Measurements from ENCODE around the gene ANXA2. TPM values are rescaled to one million over a fixed set of nuclear protein-coding genes. Genes with fewer than 3 reads are reported as not detected.
"Not testable (repeated sequence)": the region's sequence is repeated elsewhere in the genome, so short reads cannot be mapped to it uniquely, and the experiment has no call there.

ANXA2 gene
- total RNA-seq, 2 experiments from 2014 or later: 382 to 422 TPM

GRCh38 chr15:60347480-60348049 is 50.2 kb downstream of the ANXA2 start:
- no peak for DNase-seq
- Mint-ChIP-seq H3K4me3 (no peak overlapping the region), H3K4me1 (peaks cover 2% of the 10 kb centered on the region), H3K9me3 (ENCODE audit: low read depth) (no peaks in the 10 kb centered on the region), H3K36me3 (peaks cover 54% of the 10 kb centered on the region), H3K27ac (no peak overlapping the region), H3K27me3 (no peaks in the 10 kb centered on the region)
- ATAC-seq: no peak
- CTCF ChIA-PET: no interaction called here

- DNase-seq (no peak), ATAC-seq (no peak)
- no peaks in the 10 kb centered on the region for H3K9me3 Mint-ChIP-seq (ENCODE audit: low read depth)
- peaks cover 46% of the 10 kb centered on the region for H3K36me3 Mint-ChIP-seq
- CTCF ChIA-PET: no interaction called here
- no peak overlapping the region for H3K4me3 Mint-ChIP-seq
- no peak overlapping the region for H3K27ac Mint-ChIP-seq
- H3K27me3 Mint-ChIP-seq: no peaks in the 10 kb centered on the region
- H3K4me1 Mint-ChIP-seq: peaks cover 2% of the 10 kb centered on the region
Observed at GRCh38 chr15:60346653-60347052, 51.1 kb downstream of the ANXA2 start.

GRCh38 chr15:60346077-60346476 is 51.7 kb downstream of the ANXA2 start:
- ATAC-seq (no peak), DNase-seq (no peak)
- no peak overlapping the region for H3K4me3 Mint-ChIP-seq
- H3K4me1 Mint-ChIP-seq: peaks cover 2% of the 10 kb centered on the region
- H3K27ac Mint-ChIP-seq: no peak overlapping the region
- H3K9me3 Mint-ChIP-seq (ENCODE audit: low read depth): no peaks in the 10 kb centered on the region
- no peaks in the 10 kb centered on the region for H3K27me3 Mint-ChIP-seq
- H3K36me3 Mint-ChIP-seq: peaks cover 42% of the 10 kb centered on the region
- CTCF ChIA-PET: no interaction called here

GRCh38 chr15:60345598-60345997 is 52.2 kb downstream of the ANXA2 start:
- peaks cover 37% of the 10 kb centered on the region for H3K36me3 Mint-ChIP-seq
- peaks cover 2% of the 10 kb centered on the region for H3K4me1 Mint-ChIP-seq
- DNase-seq (no peak), ATAC-seq (no peak)
- CTCF ChIA-PET: no interaction called here
- no peaks in the 10 kb centered on the region for H3K9me3 Mint-ChIP-seq (ENCODE audit: low read depth)
- no peak overlapping the region for H3K4me3 Mint-ChIP-seq
- no peaks in the 10 kb centered on the region for H3K27me3 Mint-ChIP-seq
- H3K27ac Mint-ChIP-seq: no peak overlapping the region

- H3K4me1 Mint-ChIP-seq: peaks cover 2% of the 10 kb centered on the region
- H3K27me3 Mint-ChIP-seq: no peaks in the 10 kb centered on the region
- H3K27ac Mint-ChIP-seq: no peak overlapping the region
- DNase-seq (no peak), ATAC-seq (no peak)
- H3K9me3 Mint-ChIP-seq (ENCODE audit: low read depth): no peaks in the 10 kb centered on the region
- H3K36me3 Mint-ChIP-seq: peaks cover 33% of the 10 kb centered on the region
- CTCF ChIA-PET: no interaction called here
- no peak overlapping the region for H3K4me3 Mint-ChIP-seq
Observed at GRCh38 chr15:60344987-60345386, 52.8 kb downstream of the ANXA2 start.

GRCh38 chr15:60344461-60344860 is 53.3 kb downstream of the ANXA2 start:
- CTCF ChIA-PET: interaction anchor here (0.8 to 1.3 kb wide), 2 partner anchors 18 to 150 kb away, joined by 3 read pairs; no protein-coding TSS in a partner anchor
- H3K27ac Mint-ChIP-seq: no peak overlapping the region
- no peaks in the 10 kb centered on the region for H3K27me3 Mint-ChIP-seq
- ATAC-seq (no peak), DNase-seq (no peak)
- H3K9me3 Mint-ChIP-seq (ENCODE audit: low read depth): no peaks in the 10 kb centered on the region
- peaks cover 31% of the 10 kb centered on the region for H3K36me3 Mint-ChIP-seq
- H3K4me1 Mint-ChIP-seq: peaks cover under 1% of the 10 kb centered on the region
- no peak overlapping the region for H3K4me3 Mint-ChIP-seq

- CTCF ChIA-PET: interaction anchor here (1.3 to 1.5 kb wide), 2 partner anchors 17 to 151 kb away, joined by 3 read pairs; no protein-coding TSS in a partner anchor
- no peaks in the 10 kb centered on the region for H3K4me1 Mint-ChIP-seq
- no peak for DNase-seq
- peaks cover 24% of the 10 kb centered on the region for H3K36me3 Mint-ChIP-seq
- no peak overlapping the region for H3K27ac Mint-ChIP-seq
- no peaks in the 10 kb centered on the region for H3K9me3 Mint-ChIP-seq (ENCODE audit: low read depth)
- H3K4me3 Mint-ChIP-seq: no peak overlapping the region
- no peak for ATAC-seq
- H3K27me3 Mint-ChIP-seq: no peaks in the 10 kb centered on the region
Observed at GRCh38 chr15:60343221-60343970, 54.4 kb downstream of the ANXA2 start.

- no peaks in the 10 kb centered on the region for H3K27me3 Mint-ChIP-seq
- no peaks in the 10 kb centered on the region for H3K4me1 Mint-ChIP-seq
- H3K36me3 Mint-ChIP-seq: peaks cover 3% of the 10 kb centered on the region
- no peak overlapping the region for H3K27ac Mint-ChIP-seq
- DNase-seq (no peak), ATAC-seq (no peak)
- no peaks in the 10 kb centered on the region for H3K9me3 Mint-ChIP-seq (ENCODE audit: low read depth)
- CTCF ChIA-PET: interaction anchor here (1.8 kb wide), 1 partner anchor 12 kb away, joined by 5 read pairs; no protein-coding TSS in a partner anchor
- H3K4me3 Mint-ChIP-seq: no peak overlapping the region
Observed at GRCh38 chr15:60340207-60340921, 57.4 kb downstream of the ANXA2 start.

- Mint-ChIP-seq H3K9me3 (ENCODE audit: low read depth) (no peaks in the 10 kb centered on the region), H3K36me3 (peaks cover 2% of the 10 kb centered on the region), H3K4me3 (no peak overlapping the region), H3K27me3 (peaks cover 9% of the 10 kb centered on the region), H3K27ac (no peak overlapping the region), H3K4me1 (no peaks in the 10 kb centered on the region)
- DNase-seq (no peak), ATAC-seq (no peak)
- CTCF ChIA-PET: no interaction called here
Observed at GRCh38 chr15:60339236-60339635, 58.5 kb downstream of the ANXA2 start.

- H3K27ac Mint-ChIP-seq: no peak overlapping the region
- no peaks in the 10 kb centered on the region for H3K4me1 Mint-ChIP-seq
- ATAC-seq: no peak
- H3K27me3 Mint-ChIP-seq: peaks cover 13% of the 10 kb centered on the region
- no peak overlapping the region for H3K4me3 Mint-ChIP-seq
- CTCF ChIA-PET: no interaction called here
- no peak for DNase-seq
- H3K36me3 Mint-ChIP-seq: peaks cover 2% of the 10 kb centered on the region
- no peaks in the 10 kb centered on the region for H3K9me3 Mint-ChIP-seq (ENCODE audit: low read depth)
Observed at GRCh38 chr15:60338810-60339209, 59.0 kb downstream of the ANXA2 start.

GRCh38 chr15:60337076-60337475 is 60.7 kb downstream of the ANXA2 start:
- H3K36me3 Mint-ChIP-seq: no peaks in the 10 kb centered on the region
- no peaks in the 10 kb centered on the region for H3K4me1 Mint-ChIP-seq
- DNase-seq (no peak), ATAC-seq (no peak)
- H3K9me3 Mint-ChIP-seq (ENCODE audit: low read depth): no peaks in the 10 kb centered on the region
- H3K4me3 Mint-ChIP-seq: no peak overlapping the region
- H3K27ac Mint-ChIP-seq: no peak overlapping the region
- CTCF ChIA-PET: interaction anchor here (1.8 kb wide), 1 partner anchor 10 kb away, joined by 5 read pairs; no protein-coding TSS in a partner anchor
- H3K27me3 Mint-ChIP-seq: peaks cover 31% of the 10 kb centered on the region

GRCh38 chr15:60335296-60335695 is 62.5 kb downstream of the ANXA2 start:
- peaks cover 44% of the 10 kb centered on the region for H3K27me3 Mint-ChIP-seq
- not testable (repeated sequence) for H3K4me3 Mint-ChIP-seq; ATAC-seq; H3K27ac Mint-ChIP-seq; H3K4me1 Mint-ChIP-seq; DNase-seq; H3K9me3 Mint-ChIP-seq (ENCODE audit: low read depth); H3K36me3 Mint-ChIP-seq
- CTCF ChIA-PET: interaction anchor here (1.4 kb wide), 1 partner anchor 9 kb away, joined by 3 read pairs; no protein-coding TSS in a partner anchor

- Mint-ChIP-seq H3K4me1 (peaks cover 7% of the 10 kb centered on the region), H3K4me3 (no peak overlapping the region), H3K9me3 (ENCODE audit: low read depth) (no peaks in the 10 kb centered on the region), H3K36me3 (no peaks in the 10 kb centered on the region), H3K27me3 (peaks cover 82% of the 10 kb centered on the region), H3K27ac (no peak overlapping the region)
- peak; percentile 54 for DNase-seq
- peak; percentile 39 for ATAC-seq
- CTCF ChIA-PET: interaction anchor here (0.7 to 4.7 kb wide), 13 partner anchors 12 to 638 kb away, joined by 3 to 41 read pairs (median 4); no protein-coding TSS in a partner anchor
Observed at GRCh38 chr15:60328852-60329443, 68.8 kb downstream of the ANXA2 start.
